Neural cell (in vitro differentiated cells): ENCODE measurements around the gene TSPAN3. TPM values are rescaled to one million over a fixed set of nuclear protein-coding genes. Genes with fewer than 3 reads are reported as not detected.

Source experiments
- H2AFZ ChIP-seq: fragments of 200-600, 300-800 bp; sonication (generic), shearing (Covaris generic); 2 replicates; pipeline ENCODE4 v1.6.0; 2014; ENCODE audit warnings: low read depth, mild to moderate bottlenecking, antibody characterized with exemption, low read length, moderate library complexity
- H3F3A ChIP-seq: fragments of 200-600 bp; shearing (Covaris generic); 2 replicates; pipeline ENCODE4 v1.6.1; 2016; ENCODE audit warnings: mild to moderate bottlenecking, moderate library complexity, mixed read lengths, antibody characterized with exemption, low read length; ENCODE audit not compliant: insufficient read depth, poor library complexity, severe bottlenecking
- H3K27ac ChIP-seq: fragments of 200-600, 300-800 bp; sonication (generic), shearing (Covaris generic); 2 replicates; pipeline ENCODE4 v1.5.1; 2014; ENCODE audit warnings: mild to moderate bottlenecking, low read length, moderate library complexity
- H3K27me3 ChIP-seq: fragments of 300-800, 200-600 bp; sonication (generic), shearing (Covaris generic); 2 replicates; pipeline ENCODE4 v1.6.0; 2014; ENCODE audit warnings: mild to moderate bottlenecking, low read depth, low read length, moderate library complexity; ENCODE audit not compliant: insufficient read depth
- H3K36me3 ChIP-seq: fragments of 300-800, 200-600 bp; sonication (generic), shearing (Covaris generic); 2 replicates; pipeline ENCODE4 v1.5.1; 2014; ENCODE audit warnings: mild to moderate bottlenecking, antibody characterized with exemption, low read length, moderate library complexity; ENCODE audit not compliant: insufficient read depth
- H3K4me2 ChIP-seq: fragments of 300-800, 200-600 bp; sonication (generic), shearing (Covaris generic); 2 replicates; pipeline ENCODE4 v1.6.0; 2014; ENCODE audit warnings: mild to moderate bottlenecking, low read length
- H3K4me3 ChIP-seq: fragments of 300-800, 200-600 bp; sonication (generic), shearing (Covaris generic); 2 replicates; pipeline ENCODE4 v1.5.1; 2014; ENCODE audit warnings: mild to moderate bottlenecking, low read length, moderate library complexity
- H3K79me2 ChIP-seq: fragments of 200-600 bp; shearing (Covaris generic); replicated peaks from 2 replicates; pipeline ENCODE4 v1.6.0; 2014; ENCODE audit warnings: mild to moderate bottlenecking, low read length, moderate library complexity; ENCODE audit not compliant: insufficient read depth
- H3K9ac ChIP-seq: fragments of 300-800, 200-600 bp; sonication (generic), shearing (Covaris generic); 2 replicates; pipeline ENCODE4 v1.6.1; 2016; ENCODE audit warnings: mild to moderate bottlenecking, low read length, mixed read lengths
- H3K9me2 ChIP-seq: fragments of 200-600 bp; shearing (Covaris generic); 2 replicates; pipeline ENCODE4 v1.6.1; 2016; ENCODE audit warnings: mild to moderate bottlenecking, low read length, mixed read lengths; ENCODE audit not compliant: insufficient read depth
- H3K9me3 ChIP-seq: fragments of 200-600, 300-800 bp; sonication (generic), shearing (Covaris generic); 2 replicates; pipeline ENCODE4 v1.6.1; 2016; ENCODE audit warnings: mild to moderate bottlenecking, mixed run types, low read length, moderate library complexity, mixed read lengths
- H4K20me1 ChIP-seq: fragments of 200-600 bp; shearing (Covaris generic); 2 replicates; pipeline ENCODE4 v1.6.1; 2016; ENCODE audit warnings: mild to moderate bottlenecking, mixed run types; ENCODE audit not compliant: insufficient read depth
- EP300 ChIP-seq: fragments of 450-650 bp; conservative IDR thresholded peaks from 2 replicates; pipeline ENCODE4 v1.6.1; 2014; ENCODE audit warnings: antibody characterized with exemption, mild to moderate bottlenecking, moderate library complexity; ENCODE audit not compliant: poor library complexity, severe bottlenecking
- EZH2 ChIP-seq: fragments of 200-600, 300-800 bp; shearing (Covaris generic), sonication (generic); IDR thresholded peaks from 2 replicates; pipeline ENCODE4 v1.6.1; 2014; ENCODE audit warnings: antibody characterized with exemption, low read length, borderline replicate concordance, mild to moderate bottlenecking; ENCODE audit not compliant: insufficient read depth, poor library complexity, severe bottlenecking
- MXI1 ChIP-seq: fragments of 450-650 bp; conservative IDR thresholded peaks from 2 replicates; pipeline ENCODE4 v1.6.1; 2014; ENCODE audit warnings: antibody characterized with exemption, mild to moderate bottlenecking; ENCODE audit not compliant: poor library complexity, severe bottlenecking
- POLR2AphosphoS5 ChIP-seq: IDR thresholded peaks from 2 replicates; pipeline ENCODE4 v1.6.1; 2012
- RAD21 ChIP-seq: fragments of 450-650 bp; conservative IDR thresholded peaks from 2 replicates; pipeline ENCODE4 v1.6.1; 2014; ENCODE audit warnings: antibody characterized with exemption, mild to moderate bottlenecking, moderate library complexity
- SMC3 ChIP-seq: fragments of 450-650 bp; conservative IDR thresholded peaks from 2 replicates; pipeline ENCODE4 v1.6.1; 2014; ENCODE audit warnings: antibody characterized with exemption, mild to moderate bottlenecking, moderate library complexity; ENCODE audit not compliant: poor library complexity
- TAF1 ChIP-seq: IDR thresholded peaks from 2 replicates; pipeline ENCODE4 v1.6.1; 2012; ENCODE audit warnings: low read depth
- polyA plus RNA-seq: library from polyadenylated mRNA; depleted of rRNA; stranded (reverse); fragments of >200 nt; gene quantifications from 2 replicates; pipeline ENCODE4 v1.2.3, GENCODE V29; 2014
- TF ChIP-seq, protein P1 (sequence below): fragments of 450-650 bp; IDR thresholded peaks from 2 replicates; pipeline ENCODE4 v1.5.1; 2014; ENCODE audit warnings: antibody characterized with exemption, mild to moderate bottlenecking, moderate library complexity; ENCODE audit not compliant: poor library complexity, severe bottlenecking
- TF ChIP-seq, protein P2 (sequence below): IDR thresholded peaks from 2 replicates; pipeline ENCODE4 v1.6.1; 2012; ENCODE audit warnings: borderline replicate concordance

The TSPAN3 gene
- polyA plus RNA-seq, 1 donor from 2014 or later, result 815 TPM

DNA sequence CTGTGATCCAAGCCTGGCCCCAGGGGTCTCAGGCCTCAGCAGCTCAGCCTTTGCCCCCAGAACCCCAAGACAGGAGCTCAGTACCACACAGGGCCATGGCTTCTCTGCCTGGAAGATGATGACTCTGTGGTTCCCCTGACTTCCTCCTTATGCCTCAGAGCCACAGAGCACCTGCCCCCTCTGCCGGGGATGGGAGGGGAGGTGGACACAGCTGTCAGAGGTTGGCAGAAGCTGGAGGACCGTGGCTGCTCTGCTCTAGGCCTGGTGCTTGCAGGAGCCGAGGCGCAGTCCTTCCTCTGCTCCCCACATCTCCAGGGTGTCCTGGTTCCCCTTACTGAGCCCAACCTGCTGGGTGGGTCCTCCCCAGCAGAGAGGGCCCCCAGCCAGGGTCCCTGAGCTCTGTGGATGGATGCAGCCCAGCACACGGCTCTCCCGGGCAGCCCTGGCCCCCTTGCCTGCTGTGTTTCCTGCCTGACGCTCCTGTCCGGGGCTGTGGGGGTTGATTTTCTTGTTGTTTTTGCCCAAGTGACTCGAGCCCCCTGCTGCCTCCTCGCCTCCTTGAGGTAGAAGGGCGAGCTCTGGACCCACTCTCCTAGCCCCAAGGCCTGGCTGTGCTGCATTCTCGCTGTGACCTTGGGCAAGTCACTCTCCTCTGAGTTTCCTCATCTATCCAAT, 39.4 kb downstream of the TSPAN3 start:
- TF ChIP-seq TAF1, result no peak
- Histone ChIP-seq H3K4me2 (no peak overlapping the region), H3K36me3 (no peaks in the 10 kb centered on the region), H3K27ac (no peak overlapping the region), H2AFZ (no peak overlapping the region), H3K27me3 (no peaks in the 10 kb centered on the region), H3K9me3 (no peaks in the 10 kb centered on the region), H4K20me1 (no peaks in the 10 kb centered on the region), H3K9me2 (no peaks in the 10 kb centered on the region), H3K79me2 (no peaks in the 10 kb centered on the region), H3F3A (no peaks in the 10 kb centered on the region), H3K4me3 (no peak overlapping the region), H3K9ac (no peak overlapping the region)

DNA sequence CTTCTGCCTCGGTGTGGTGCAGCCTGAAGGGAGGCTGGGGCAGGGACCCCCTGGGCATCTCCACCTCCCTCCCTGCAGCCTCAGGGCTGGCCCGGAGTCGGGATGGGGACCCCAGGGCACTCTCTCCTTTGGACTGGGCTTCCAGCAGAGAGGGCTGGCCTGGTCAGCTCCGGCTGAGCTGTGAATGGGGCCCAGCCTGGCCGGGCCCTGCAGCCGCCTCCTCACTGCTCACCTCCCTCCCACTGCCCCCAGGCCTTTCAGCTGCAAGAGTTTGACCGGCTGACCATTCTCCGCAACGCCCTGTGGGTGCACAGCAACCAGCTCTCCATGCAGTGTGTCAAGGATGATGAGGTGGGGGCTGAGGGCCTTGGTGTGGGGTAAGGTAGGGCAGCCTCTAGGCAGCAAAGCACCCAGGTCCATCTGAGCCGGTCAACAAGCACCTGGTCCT, 40.0 kb downstream of the TSPAN3 start:
- H3K9ac ChIP-seq, result no peak overlapping the region
- H3K27ac ChIP-seq, result no peak overlapping the region
- H2AFZ ChIP-seq, result no peak overlapping the region
- TF ChIP-seq EZH2 (no peak), MXI1 (no peak), EP300 (no peak), TAF1 (no peak), RAD21 (no peak), POLR2AphosphoS5 (no peak), SMC3 (no peak)
- TF ChIP-seq, protein P1, sequence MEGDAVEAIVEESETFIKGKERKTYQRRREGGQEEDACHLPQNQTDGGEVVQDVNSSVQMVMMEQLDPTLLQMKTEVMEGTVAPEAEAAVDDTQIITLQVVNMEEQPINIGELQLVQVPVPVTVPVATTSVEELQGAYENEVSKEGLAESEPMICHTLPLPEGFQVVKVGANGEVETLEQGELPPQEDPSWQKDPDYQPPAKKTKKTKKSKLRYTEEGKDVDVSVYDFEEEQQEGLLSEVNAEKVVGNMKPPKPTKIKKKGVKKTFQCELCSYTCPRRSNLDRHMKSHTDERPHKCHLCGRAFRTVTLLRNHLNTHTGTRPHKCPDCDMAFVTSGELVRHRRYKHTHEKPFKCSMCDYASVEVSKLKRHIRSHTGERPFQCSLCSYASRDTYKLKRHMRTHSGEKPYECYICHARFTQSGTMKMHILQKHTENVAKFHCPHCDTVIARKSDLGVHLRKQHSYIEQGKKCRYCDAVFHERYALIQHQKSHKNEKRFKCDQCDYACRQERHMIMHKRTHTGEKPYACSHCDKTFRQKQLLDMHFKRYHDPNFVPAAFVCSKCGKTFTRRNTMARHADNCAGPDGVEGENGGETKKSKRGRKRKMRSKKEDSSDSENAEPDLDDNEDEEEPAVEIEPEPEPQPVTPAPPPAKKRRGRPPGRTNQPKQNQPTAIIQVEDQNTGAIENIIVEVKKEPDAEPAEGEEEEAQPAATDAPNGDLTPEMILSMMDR, result no peak
- TF ChIP-seq, protein P2, sequence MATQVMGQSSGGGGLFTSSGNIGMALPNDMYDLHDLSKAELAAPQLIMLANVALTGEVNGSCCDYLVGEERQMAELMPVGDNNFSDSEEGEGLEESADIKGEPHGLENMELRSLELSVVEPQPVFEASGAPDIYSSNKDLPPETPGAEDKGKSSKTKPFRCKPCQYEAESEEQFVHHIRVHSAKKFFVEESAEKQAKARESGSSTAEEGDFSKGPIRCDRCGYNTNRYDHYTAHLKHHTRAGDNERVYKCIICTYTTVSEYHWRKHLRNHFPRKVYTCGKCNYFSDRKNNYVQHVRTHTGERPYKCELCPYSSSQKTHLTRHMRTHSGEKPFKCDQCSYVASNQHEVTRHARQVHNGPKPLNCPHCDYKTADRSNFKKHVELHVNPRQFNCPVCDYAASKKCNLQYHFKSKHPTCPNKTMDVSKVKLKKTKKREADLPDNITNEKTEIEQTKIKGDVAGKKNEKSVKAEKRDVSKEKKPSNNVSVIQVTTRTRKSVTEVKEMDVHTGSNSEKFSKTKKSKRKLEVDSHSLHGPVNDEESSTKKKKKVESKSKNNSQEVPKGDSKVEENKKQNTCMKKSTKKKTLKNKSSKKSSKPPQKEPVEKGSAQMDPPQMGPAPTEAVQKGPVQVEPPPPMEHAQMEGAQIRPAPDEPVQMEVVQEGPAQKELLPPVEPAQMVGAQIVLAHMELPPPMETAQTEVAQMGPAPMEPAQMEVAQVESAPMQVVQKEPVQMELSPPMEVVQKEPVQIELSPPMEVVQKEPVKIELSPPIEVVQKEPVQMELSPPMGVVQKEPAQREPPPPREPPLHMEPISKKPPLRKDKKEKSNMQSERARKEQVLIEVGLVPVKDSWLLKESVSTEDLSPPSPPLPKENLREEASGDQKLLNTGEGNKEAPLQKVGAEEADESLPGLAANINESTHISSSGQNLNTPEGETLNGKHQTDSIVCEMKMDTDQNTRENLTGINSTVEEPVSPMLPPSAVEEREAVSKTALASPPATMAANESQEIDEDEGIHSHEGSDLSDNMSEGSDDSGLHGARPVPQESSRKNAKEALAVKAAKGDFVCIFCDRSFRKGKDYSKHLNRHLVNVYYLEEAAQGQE, result no peak
- no peaks in the 10 kb centered on the region for H3K9me2 ChIP-seq
- H3F3A ChIP-seq, result no peaks in the 10 kb centered on the region
- no peaks in the 10 kb centered on the region for H3K9me3 ChIP-seq
- no peaks in the 10 kb centered on the region for H3K27me3 ChIP-seq
- no peaks in the 10 kb centered on the region for H3K79me2 ChIP-seq
- no peaks in the 10 kb centered on the region for H3K36me3 ChIP-seq
- H3K4me2 ChIP-seq, result no peak overlapping the region
- no peak overlapping the region for H3K4me3 ChIP-seq
- no peaks in the 10 kb centered on the region for H4K20me1 ChIP-seq
